ENCODE data around the gene KLKB1.
A peak's percentile ranks its signal among the peaks of the same experiment; 100 is the strongest.

KLKB1 gene

DNA sequence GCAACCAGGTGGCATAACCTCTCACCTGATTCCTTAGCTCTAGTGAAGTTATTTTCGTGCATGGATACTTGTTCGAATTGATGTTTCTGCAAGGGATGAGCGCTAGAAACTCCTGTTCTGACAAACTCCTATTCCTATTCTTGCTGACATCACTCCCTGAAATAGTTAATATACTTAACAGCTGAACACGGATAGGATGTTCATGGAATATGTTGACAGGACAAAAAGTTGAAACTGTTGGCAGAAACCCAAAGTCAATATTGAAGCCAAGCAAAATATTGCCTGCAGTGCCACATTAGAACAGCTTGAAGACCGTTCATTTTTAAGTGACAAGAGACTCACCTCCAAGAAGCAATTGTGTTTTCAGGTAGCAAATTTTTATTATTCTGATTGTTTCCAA is at the start of gene KLKB1:
Gene KLKB1 (plus strand): TSS at position 287 of the 400 bp plus-strand sequence. CDS start 689 bp downstream, outside the sequence.
- Histone ChIP-seq H3K4me3 (ENCODE audit: low read length) (no peak within 1 kb of the TSS), H3K9me3 (ENCODE audit: control insufficient read depth, insufficient read depth, low read length) (peaks cover 7% of the 10 kb centered on the region), H3K27me3 (ENCODE audit: control insufficient read depth, insufficient read depth, low read length) (no peaks in the 10 kb centered on the region), H3K27ac (ENCODE audit: low read length) (no peak within 1 kb of the TSS), H3K36me3 (ENCODE audit: control insufficient read depth, insufficient read depth, low read length) (0 out of 2 replicates have a peak, but pooled peaks cover 2% of the 10 kb centered on the region), H3K4me1 (ENCODE audit: control insufficient read depth, insufficient read depth, low read length) (no peaks in the 10 kb centered on the region)
- no peak for DNase-seq (ENCODE audit: low read depth, low spot score)
- WGBS (ENCODE audit: insufficient coverage, insufficient read length): no CpG with 5 or more reads among the region's 5 CpGs

DNA sequence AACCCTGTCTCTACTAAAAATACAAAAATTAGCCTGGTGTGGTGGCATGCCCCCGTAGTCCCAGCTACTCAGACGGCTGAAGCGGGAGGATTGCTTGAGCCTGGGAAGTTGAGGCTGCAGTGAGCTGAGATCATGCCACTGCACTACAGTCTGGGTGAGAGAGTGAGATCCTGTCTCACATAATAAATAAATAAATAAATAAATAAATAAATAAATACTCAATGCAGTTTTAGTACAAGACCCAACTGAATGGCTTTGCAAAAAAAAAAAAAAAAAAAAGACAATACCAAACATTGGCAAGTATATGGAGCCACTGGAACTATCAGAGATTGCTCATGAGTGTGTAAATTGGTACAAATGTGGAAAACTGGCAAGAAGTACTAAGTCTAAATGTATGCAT is 39.2 kb upstream of the KLKB1 start:
- Histone ChIP-seq H3K27me3 (ENCODE audit: control insufficient read depth, insufficient read depth, low read length) (no peaks in the 10 kb centered on the region), H3K36me3 (ENCODE audit: control insufficient read depth, insufficient read depth, low read length) (no peaks in the 10 kb centered on the region), H3K9me3 (ENCODE audit: control insufficient read depth, insufficient read depth, low read length) (no peaks in the 10 kb centered on the region), H3K4me1 (ENCODE audit: control insufficient read depth, insufficient read depth, low read length) (peaks cover 2% of the 10 kb centered on the region), H3K4me3 (ENCODE audit: low read length) (no peak overlapping the region), H3K27ac (ENCODE audit: low read length) (no peak overlapping the region)
- no peak for DNase-seq (ENCODE audit: low read depth, low spot score)
- no CpG with 5 or more reads among the region's 3 CpGs for WGBS (ENCODE audit: insufficient coverage, insufficient read length)

DNA sequence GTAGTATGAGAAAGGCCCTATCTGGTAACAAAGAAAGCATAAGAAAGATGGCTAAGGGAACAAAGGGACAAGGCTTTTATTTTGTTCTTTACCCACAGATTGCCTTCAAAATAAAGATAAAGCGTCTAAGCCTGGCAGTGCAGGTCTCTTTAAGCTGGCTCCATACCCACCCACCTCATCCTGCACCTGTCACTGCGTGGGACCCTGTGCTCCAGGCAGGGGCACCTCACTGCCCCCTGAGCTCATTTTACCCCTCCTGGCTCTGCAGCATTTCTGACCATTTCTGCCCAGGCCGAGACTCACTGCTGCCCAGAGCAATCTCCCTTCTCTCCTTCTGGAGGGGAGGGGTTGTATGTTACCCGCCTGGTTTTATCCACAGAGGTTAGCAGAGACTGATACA is 37.7 kb upstream of the KLKB1 start:
- no peaks in the 10 kb centered on the region for H3K36me3 ChIP-seq (ENCODE audit: control insufficient read depth, insufficient read depth, low read length)
- no peaks in the 10 kb centered on the region for H3K27me3 ChIP-seq (ENCODE audit: control insufficient read depth, insufficient read depth, low read length)
- no peak overlapping the region for H3K4me3 ChIP-seq (ENCODE audit: low read length)
- peaks cover 2% of the 10 kb centered on the region for H3K4me1 ChIP-seq (ENCODE audit: control insufficient read depth, insufficient read depth, low read length)
- no peaks in the 10 kb centered on the region for H3K9me3 ChIP-seq (ENCODE audit: control insufficient read depth, insufficient read depth, low read length)
- no peak for DNase-seq (ENCODE audit: low read depth, low spot score)
- H3K27ac ChIP-seq (ENCODE audit: low read length): no peak overlapping the region
- no CpG with 5 or more reads among the region's 4 CpGs for WGBS (ENCODE audit: insufficient coverage, insufficient read length)

DNA sequence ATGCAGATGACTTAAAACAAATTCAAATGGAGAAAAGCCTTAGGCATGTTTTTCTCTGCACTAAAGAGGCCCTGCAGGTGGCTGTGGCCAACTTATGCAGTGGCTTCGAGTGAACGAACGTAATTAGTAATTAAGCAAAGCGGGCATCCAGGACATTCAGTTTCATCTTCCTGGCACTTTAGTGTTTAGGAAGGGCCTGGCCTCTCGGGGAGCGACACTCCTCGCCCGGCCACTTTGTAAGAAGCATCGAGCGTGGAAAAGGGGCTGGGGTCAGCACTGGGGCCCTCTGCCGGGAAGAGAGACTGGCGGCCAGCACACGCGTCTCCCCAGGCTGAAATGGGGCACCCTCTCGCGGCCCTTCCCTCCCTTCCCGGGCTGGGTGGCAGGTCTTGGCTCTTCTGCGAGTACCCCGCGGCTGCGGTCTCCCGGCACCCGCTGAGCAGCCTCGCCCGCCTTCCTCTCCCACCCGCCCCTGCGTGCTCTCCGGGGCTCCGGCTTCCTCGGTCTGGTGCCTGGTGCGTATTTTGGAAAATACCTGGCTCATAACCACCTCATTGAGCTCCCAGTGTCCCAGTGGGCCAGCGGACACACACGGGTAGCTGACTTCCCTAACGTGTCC is 36.6 kb upstream of the KLKB1 start:
- Histone ChIP-seq H3K27ac (ENCODE audit: low read length) (no peak overlapping the region), H3K27me3 (ENCODE audit: control insufficient read depth, insufficient read depth, low read length) (no peaks in the 10 kb centered on the region), H3K9me3 (ENCODE audit: control insufficient read depth, insufficient read depth, low read length) (no peaks in the 10 kb centered on the region), H3K36me3 (ENCODE audit: control insufficient read depth, insufficient read depth, low read length) (no peaks in the 10 kb centered on the region), H3K4me1 (ENCODE audit: control insufficient read depth, insufficient read depth, low read length) (peaks cover 2% of the 10 kb centered on the region), H3K4me3 (ENCODE audit: low read length) (peak overlapping the region; percentile 69)
- DNase-seq (ENCODE audit: low read depth, low spot score): no peak
- WGBS (ENCODE audit: insufficient coverage, insufficient read length): no CpG with 5 or more reads among the region's 34 CpGs

DNA sequence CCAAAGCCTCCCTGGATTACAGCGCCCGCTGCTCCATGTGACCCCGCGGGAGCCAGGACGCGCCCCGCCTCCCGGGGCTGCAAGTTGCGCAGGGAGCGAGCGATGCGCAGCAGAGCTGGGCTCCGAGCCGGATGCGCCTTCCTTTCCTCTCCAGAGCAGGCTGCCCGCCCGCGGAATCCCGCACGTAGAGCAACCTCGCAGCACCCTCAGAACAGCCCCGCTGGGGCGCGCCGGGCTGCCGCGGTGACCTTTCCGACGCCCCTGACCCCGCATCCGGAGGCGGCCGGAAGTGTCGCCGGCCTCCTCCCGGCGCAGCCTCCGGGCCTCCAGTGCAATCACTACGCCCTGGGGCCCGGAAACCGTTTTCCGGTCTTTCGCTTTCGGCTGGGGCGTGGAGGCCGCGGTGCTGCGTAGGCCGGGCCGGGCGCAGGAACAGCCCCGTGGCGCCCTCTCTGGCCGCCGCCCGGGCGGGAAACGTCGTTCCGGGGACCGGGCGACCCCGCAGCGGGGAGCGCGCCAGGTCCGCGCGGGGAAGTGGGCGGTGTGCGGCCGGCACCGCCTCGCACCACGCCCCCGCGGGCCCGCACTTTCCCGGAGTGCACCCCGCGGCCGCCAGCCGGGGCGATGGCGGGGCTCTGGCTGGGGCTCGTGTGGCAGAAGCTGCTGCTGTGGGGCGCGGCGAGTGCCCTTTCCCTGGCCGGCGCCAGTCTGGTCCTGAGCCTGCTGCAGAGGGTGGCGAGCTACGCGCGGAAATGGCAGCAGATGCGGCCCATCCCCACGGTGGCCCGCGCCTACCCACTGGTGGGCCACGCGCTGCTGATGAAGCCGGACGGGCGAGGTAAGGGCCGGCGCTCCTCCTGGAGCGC is 35.9 kb upstream of the KLKB1 start, which contains the start of gene CYP4V2:
Gene CYP4V2 (plus strand): TSS at position 368 of the 866 bp plus-strand sequence. CDS start 257 bp downstream, at position 625.
- no peak for DNase-seq (ENCODE audit: low read depth, low spot score)
- WGBS (ENCODE audit: insufficient coverage, insufficient read length): no CpG with 5 or more reads among the region's 107 CpGs
- H3K27ac ChIP-seq (ENCODE audit: low read length): no peak within 1 kb of the TSS
- H3K4me3 ChIP-seq (ENCODE audit: low read length): peak within 1 kb of the TSS; percentile 69
- H3K36me3 ChIP-seq (ENCODE audit: control insufficient read depth, insufficient read depth, low read length): no peaks in the 10 kb centered on the region
- H3K4me1 ChIP-seq (ENCODE audit: control insufficient read depth, insufficient read depth, low read length): peaks cover 2% of the 10 kb centered on the region
- no peaks in the 10 kb centered on the region for H3K9me3 ChIP-seq (ENCODE audit: control insufficient read depth, insufficient read depth, low read length)
- H3K27me3 ChIP-seq (ENCODE audit: control insufficient read depth, insufficient read depth, low read length): no peaks in the 10 kb centered on the region

DNA sequence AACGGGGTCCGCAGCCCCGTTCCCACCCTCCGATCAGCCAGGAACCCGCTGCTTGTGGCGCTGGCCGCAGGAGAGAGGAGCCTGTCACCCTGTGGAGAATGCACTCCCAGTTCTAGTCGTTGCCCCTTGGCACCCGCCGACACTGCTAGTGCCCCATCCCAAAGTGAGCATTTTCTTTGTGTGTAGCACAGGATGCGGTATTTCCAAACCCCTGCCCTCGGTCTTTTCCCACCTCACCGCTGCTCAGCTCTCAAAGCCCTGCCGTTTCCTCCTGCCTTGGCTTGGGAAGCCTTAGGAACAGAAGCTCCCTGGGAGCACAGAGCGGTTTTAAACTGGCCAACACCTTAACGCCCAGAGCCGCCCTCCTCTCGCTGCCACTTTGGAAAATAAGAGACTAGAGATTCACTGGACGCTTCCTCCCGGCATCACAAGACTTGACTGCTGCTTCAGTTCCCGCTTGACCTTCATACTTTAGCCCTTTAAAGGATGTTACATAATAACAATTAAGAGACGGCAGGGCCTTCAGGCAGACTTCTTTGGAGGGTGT is 35.2 kb upstream of the KLKB1 start:
- Histone ChIP-seq H3K9me3 (ENCODE audit: control insufficient read depth, insufficient read depth, low read length) (no peaks in the 10 kb centered on the region), H3K4me1 (ENCODE audit: control insufficient read depth, insufficient read depth, low read length) (peaks cover 2% of the 10 kb centered on the region), H3K36me3 (ENCODE audit: control insufficient read depth, insufficient read depth, low read length) (no peaks in the 10 kb centered on the region), H3K27ac (ENCODE audit: low read length) (no peak overlapping the region), H3K4me3 (ENCODE audit: low read length) (peak overlapping the region; percentile 69), H3K27me3 (ENCODE audit: control insufficient read depth, insufficient read depth, low read length) (no peaks in the 10 kb centered on the region)
- WGBS (ENCODE audit: insufficient coverage, insufficient read length): no CpG with 5 or more reads among the region's 22 CpGs
- no peak for DNase-seq (ENCODE audit: low read depth, low spot score)

DNA sequence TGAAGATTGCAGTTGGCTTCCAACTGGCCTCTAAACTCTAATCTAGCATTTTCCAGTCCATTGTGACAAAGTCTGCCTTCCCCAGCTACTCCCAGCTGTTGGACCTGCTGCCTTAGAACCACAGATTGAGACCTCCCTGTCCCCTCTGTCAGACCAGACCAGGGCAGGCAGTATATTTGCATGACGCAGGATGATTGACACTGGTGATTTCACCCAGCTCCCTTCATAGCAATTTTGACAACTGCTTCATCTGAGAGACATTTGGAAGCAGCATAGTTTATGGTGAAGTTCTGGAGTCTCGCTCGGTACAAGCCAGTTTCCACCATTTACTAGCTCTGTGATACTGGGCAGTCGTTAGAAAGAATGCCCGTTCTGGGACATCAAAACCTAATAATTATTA is 33.5 kb upstream of the KLKB1 start:
- no CpG with 5 or more reads among the region's 5 CpGs for WGBS (ENCODE audit: insufficient coverage, insufficient read length)
- no peaks in the 10 kb centered on the region for H3K27me3 ChIP-seq (ENCODE audit: control insufficient read depth, insufficient read depth, low read length)

DNA sequence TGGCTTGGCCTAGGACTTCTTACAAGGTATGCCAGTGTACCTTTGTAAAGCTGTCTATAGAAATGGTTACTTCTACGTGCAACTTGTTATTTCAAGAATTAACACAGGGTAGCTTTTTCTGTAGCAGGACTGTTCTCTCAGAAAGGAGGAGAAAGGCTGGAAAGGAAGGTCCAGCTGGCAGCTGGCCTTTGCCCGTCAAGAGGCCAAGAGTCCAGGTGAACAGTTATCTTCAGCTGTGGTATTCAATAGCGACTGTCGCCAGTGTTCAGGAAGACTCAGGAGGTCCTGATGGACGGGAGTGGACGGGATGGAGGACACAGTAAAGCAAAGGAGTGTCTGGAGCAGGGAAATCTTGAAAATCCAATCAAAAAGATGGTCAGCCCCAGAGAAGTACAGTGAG is 31.2 kb upstream of the KLKB1 start:
- Histone ChIP-seq H3K4me3 (ENCODE audit: low read length) (no peak overlapping the region), H3K36me3 (ENCODE audit: control insufficient read depth, insufficient read depth, low read length) (no peaks in the 10 kb centered on the region), H3K27me3 (ENCODE audit: control insufficient read depth, insufficient read depth, low read length) (no peaks in the 10 kb centered on the region), H3K9me3 (ENCODE audit: control insufficient read depth, insufficient read depth, low read length) (no peaks in the 10 kb centered on the region), H3K27ac (ENCODE audit: low read length) (no peak overlapping the region), H3K4me1 (ENCODE audit: control insufficient read depth, insufficient read depth, low read length) (no peaks in the 10 kb centered on the region)
- no CpG with 5 or more reads among the region's 6 CpGs for WGBS (ENCODE audit: insufficient coverage, insufficient read length)
- DNase-seq (ENCODE audit: low read depth, low spot score): no peak

More for the DNA sequence above, 33.5 kb upstream of the KLKB1 start:
- Histone ChIP-seq H3K36me3 (ENCODE audit: control insufficient read depth, insufficient read depth, low read length) (no peaks in the 10 kb centered on the region), H3K4me3 (ENCODE audit: low read length) (no peak overlapping the region), H3K9me3 (ENCODE audit: control insufficient read depth, insufficient read depth, low read length) (no peaks in the 10 kb centered on the region), H3K27ac (ENCODE audit: low read length) (no peak overlapping the region), H3K4me1 (ENCODE audit: control insufficient read depth, insufficient read depth, low read length) (peaks cover 2% of the 10 kb centered on the region)
- DNase-seq (ENCODE audit: low read depth, low spot score): no peak

DNA sequence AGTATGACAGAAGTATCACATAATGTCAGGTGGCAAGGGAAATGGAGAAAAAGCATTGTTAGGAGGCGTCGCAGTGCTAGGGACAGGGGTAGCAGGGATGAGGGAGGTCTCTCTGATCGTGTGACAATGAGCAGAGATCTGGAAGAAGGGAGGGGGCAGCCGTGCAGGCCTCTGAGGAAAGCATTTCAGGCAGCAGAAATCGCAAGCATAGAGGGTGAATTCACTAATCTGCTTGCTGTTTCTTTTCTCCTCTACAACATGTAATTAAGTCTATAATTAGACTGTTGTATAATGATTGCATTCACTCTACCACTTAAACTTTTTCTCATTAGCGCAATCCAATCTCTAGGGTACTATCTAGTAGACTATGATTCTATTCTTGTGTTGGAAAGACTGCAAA is 26.8 kb upstream of the KLKB1 start:
- WGBS (ENCODE audit: insufficient coverage, insufficient read length): no CpG with 5 or more reads among the region's 6 CpGs
- no peak for DNase-seq (ENCODE audit: low read depth, low spot score)
- H3K27ac ChIP-seq (ENCODE audit: low read length): no peak overlapping the region
- H3K9me3 ChIP-seq (ENCODE audit: control insufficient read depth, insufficient read depth, low read length): no peaks in the 10 kb centered on the region
- no peaks in the 10 kb centered on the region for H3K27me3 ChIP-seq (ENCODE audit: control insufficient read depth, insufficient read depth, low read length)
- no peaks in the 10 kb centered on the region for H3K36me3 ChIP-seq (ENCODE audit: control insufficient read depth, insufficient read depth, low read length)
- no peaks in the 10 kb centered on the region for H3K4me1 ChIP-seq (ENCODE audit: control insufficient read depth, insufficient read depth, low read length)
- H3K4me3 ChIP-seq (ENCODE audit: low read length): no peak overlapping the region

DNA sequence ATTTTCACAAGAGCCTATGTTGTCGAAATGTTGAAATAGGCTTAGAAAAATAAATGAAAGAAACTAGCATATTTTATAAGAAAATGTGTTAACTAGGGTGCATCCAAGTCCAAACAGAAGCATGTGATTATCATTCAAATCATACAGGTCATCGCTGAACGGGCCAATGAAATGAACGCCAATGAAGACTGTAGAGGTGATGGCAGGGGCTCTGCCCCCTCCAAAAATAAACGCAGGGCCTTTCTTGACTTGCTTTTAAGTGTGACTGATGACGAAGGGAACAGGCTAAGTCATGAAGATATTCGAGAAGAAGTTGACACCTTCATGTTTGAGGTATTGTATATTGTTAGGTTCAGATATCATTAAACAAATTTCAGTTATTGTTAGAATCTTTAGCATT is 26.3 kb upstream of the KLKB1 start:
- Histone ChIP-seq H3K4me3 (ENCODE audit: low read length) (no peak overlapping the region), H3K36me3 (ENCODE audit: control insufficient read depth, insufficient read depth, low read length) (no peaks in the 10 kb centered on the region), H3K4me1 (ENCODE audit: control insufficient read depth, insufficient read depth, low read length) (no peaks in the 10 kb centered on the region), H3K27ac (ENCODE audit: low read length) (no peak overlapping the region), H3K9me3 (ENCODE audit: control insufficient read depth, insufficient read depth, low read length) (no peaks in the 10 kb centered on the region), H3K27me3 (ENCODE audit: control insufficient read depth, insufficient read depth, low read length) (no peaks in the 10 kb centered on the region)
- WGBS (ENCODE audit: insufficient coverage, insufficient read length): no CpG with 5 or more reads among the region's 7 CpGs
- no peak for DNase-seq (ENCODE audit: low read depth, low spot score)
